Renal cortex interstitium (tissue), 11 donors: ENCODE results near the gene HOXB4. TPM values are rescaled to one million over a fixed set of nuclear protein-coding genes. Genes with fewer than 3 reads are reported as not detected.

Experiments used
- DNase-seq, 11 donors: peaks; one replicate each; pipeline ENCODE4 v3.0.0-alpha.2; 2013; ENCODE audit warnings: low read depth in 9 of 11, low spot score in 4 of 11; ENCODE audit errors: extremely low read depth in 1 of 11
- polyA plus RNA-seq, 3 donors: library from polyadenylated mRNA; unstranded; fragments of 120-200 nt; gene quantifications; one replicate each; pipeline ENCODE4 v1.2.1, GENCODE V29; 2013; ENCODE audit not compliant: insufficient read length in 3 of 3

Gene HOXB4
- polyA plus RNA-seq, 3 donors, result 12.3 to 26.4 (median 15.6) TPM

DNA sequence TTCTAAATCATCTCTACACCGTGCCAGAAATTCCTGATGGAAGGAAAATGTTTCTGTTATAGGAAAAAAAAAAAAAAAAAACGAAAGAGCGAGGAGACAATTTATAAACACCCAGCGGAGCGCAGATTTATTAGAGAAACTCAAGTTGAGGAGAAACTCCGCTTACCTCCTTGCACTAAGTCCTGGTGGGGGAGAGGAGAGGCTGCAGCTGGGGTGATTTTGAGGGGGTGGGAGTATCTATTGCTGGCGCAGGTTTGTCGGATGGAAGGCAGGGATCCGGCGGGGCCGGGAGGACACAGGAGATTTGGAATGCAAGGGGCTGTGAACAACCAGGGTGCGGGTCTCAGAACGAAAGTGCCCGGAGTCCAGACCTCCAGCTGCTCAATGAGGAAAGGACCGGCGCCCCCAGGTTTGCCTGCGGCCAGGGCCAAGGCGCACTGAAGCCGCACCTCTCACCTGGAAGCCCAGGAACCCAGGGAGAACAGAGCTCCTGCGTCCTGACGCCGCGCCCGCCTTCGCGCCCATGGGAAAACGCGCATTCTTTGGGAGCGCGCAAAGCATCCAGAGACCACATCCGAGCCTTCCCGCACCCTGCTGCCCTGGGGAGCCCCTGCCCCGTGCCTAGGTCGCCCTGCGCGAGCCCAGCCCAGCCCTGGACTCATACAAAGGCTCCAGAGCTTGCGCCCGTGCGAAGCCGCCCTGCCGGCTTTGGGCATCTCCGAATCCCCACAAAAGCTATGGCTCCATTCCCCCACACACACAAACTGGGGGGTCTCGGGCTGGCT, 39.5 kb upstream of the HOXB4 start:
- peak in 2 of 11 donors; percentile 27 to 38 for DNase-seq

DNA sequence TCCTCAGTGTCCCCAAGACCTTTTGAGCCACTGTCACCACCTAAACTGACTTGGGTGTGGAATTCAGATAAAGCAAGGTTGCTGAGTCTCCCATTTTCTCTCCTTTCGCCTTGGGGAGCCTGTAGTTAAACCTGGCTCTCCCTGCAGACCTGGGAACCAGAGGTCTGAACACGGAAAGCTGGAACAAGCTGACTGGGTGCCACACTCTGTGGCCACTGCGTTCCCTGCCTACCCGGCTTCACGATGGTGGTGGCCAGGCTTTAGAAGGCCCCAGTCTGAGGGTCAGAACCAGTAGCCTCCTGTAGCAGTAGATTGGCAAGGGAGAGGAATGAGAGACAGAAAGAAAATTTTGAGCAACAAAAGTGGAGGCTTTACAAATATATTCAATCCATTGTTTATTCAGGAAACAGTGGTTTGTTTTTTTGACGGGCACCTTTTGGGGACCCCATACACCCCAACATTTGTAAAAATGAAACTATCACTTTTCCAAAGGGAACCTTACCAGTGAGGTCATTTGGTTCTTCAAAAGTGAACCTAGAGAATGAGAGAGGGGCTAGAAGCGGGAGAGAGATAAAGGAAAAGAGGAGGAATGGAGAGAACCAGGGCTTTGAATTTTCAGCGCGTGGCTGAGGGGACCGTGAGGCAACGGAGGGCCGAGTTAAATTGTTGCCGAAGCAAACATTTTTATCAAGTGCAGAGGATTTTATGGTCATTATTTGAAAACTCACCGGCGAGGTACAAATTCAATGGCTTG, 38.7 kb upstream of the HOXB4 start:
- peak in 2 of 11 donors; percentile 15 to 42 for DNase-seq

DNA sequence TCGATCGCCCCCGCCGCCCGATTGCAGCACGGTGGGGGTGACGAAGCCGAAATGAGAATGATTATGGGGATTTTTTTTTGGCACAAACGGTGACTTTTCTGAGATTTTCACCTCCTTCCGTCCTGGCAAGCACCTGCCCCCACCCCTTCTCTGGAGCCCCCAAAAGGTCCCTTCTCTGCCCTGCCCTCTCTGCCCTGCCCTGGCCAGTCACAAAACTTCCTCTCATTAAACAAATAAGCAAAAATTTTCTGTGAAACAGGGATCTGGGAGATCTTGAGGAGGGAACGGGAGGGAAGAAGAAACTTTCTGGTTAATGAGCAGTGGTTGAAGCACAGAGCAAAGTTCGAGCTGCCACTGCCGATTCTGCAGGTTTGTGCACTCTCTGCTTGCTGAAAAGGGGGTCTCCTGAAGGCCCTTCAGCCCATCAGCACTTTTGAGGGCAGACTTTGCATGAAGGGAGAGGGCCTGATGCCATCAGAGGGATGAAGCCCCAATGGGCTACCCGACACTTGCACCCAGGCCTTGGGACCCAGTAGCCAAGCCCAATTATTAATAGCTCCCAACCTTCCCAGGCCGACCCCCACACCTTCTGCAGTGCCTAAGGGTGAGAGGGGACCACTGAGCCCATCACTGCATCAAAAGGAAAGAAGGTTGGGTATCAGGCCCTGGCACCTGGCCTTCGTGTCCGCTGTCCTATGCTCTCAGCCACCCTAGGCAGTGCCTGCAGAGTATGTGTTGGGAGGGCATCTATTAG, 38.0 kb upstream of the HOXB4 start:
- peak in 2 of 11 donors; percentile 25 to 27 for DNase-seq

DNA sequence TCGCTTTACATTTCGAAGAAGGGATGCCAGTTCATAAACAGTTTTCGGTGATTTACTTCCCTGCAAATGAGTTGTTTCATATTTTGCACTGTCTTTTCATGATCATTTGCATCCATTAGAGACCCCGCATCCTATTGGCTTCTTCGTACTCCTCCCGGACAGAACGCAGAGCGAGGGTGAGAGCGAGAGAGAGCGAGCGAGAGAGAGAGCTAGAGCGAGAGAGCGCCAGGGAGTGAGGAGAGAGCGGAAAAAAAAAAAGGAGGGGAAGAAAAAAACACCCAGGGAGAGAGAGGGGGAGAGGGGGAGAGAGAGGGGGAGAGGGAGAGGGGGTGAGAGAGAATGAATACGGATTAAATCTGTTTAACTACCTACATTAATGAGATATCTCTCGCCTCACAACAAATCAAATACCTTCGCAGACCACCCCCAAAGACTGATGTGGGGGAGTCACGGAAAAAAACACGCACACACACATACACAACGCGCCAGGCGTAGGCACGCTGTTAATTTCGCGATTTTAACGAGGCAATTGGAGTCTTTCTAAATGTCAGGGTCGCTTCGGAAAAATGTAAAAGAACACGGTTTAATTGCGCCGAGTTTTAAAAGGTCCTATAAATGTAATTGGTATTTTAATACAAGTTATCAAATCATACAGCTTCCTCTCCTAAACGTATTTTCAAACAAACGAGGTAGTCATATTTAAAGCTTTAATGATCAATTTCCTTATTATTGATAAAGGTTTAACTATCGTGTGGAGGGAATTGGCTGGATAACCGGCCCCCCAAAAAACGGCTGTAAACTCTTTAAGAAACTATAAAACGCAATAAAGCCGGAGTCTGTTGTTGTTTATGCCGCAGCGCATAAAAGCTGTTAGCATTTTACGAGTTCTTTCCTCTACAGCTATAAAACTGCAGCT, 37.2 kb upstream of the HOXB4 start, which contains the start of gene HOXB8:
TSS of gene HOXB8 (minus strand) at position 246 of the 916 bp plus-strand sequence. CDS start 588 bp downstream, outside the sequence.
- peak in 3 of 11 donors; percentile 58 to 63 (median 58) for DNase-seq

DNA sequence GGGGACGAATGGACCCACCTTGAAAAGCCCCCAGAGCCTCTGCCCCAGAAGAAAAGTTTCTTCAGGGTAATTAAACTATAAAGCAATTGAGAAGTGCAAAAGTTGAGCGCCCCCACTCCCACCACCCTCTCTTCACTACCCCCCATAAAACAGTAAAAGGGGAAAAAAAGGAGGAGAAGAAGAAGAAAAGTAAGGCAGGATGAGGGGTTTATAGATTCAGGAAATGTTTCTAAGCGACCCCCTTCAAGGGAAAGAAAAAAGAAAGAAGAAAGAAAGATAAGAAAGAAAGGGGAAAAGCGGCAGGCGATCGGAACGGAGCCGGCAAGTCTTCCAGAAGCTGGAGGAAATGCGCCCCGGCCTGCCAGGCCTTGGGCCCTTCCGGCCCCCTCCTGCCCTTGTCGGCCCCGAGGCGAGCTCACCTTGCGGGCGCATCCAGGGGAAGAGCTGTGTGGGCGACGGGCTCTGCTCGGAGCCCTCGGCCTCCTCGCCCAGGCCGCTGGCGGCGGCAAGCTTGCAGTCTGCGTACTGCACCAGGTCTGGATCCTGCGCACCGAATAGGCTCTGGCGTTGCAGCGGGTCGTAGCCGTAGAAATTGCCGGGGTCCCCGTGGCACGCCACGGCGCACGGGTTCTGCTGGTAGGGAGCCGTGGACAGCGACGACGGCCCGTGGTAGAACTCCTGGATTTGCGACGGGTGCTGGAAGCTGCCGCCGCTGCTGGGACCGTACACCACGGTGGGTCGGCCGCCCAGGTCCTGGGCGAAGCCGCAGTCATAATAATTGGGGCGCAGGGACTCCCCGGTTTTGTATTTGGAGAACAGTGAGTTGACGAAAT, 35.9 kb upstream of the HOXB4 start:
- DNase-seq, result peak in 1 of 11 donors; percentile 31

DNA sequence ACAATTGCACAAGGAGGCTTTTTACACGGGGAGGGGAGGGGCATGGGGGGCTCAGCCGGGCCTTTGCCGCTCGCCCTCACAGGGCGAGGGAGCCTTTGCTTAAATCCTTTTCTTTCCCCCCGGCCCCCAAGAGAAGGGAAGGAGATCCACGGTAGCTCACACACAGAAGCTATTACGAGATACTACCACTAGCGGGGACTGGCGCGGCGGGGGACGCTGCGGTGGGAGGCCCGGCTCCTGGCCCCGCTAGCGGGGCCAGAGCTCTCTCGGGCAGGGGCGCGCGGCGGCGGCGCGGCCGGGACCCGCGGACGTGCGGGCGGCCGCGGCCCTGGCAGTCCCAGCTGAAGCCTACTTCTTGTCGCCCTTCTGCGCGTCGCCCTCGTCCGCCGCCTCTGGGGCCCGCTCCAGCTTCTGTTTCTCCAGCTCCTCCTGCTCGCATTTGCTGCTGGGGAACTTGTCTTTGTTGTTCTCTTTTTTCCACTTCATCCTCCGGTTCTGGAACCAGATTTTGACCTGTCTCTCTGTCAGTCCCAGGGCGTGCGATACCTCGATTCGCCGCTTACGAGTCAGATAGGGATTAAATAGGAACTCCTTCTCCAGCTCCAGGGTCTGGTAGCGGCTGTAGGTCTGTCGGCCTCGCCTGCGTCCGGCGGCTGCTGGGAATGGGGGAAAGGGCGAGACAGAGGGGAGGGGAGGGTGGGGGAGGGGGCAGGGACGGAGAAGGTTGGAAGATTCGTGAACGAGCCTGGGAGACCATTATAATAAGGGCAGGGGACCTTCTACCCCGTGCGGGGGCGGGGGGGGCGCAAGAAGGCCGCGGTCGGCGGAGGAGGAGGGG, 34.9 kb upstream of the HOXB4 start:
- peak in 1 of 11 donors; percentile 40 for DNase-seq

DNA sequence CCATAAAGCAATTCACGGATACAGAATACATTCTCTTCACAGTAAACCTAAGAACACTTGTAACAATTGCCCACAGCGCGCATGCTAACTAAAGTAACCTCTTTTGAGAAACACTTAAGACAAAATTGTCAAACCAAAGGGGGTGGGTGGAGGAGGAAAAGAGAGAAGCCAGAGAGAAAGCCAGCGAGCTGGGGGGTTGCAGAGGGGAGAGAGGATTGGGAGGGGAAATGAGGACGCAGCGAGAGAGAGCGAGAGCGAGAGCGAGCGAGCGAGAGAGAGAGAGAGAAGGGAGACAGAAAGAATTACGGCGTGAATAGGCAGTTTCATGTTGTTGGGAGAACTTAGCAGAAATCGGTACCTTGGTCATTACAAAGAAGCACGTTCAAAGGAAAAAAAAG, 34.3 kb upstream of the HOXB4 start:
- DNase-seq, result no peak

DNA sequence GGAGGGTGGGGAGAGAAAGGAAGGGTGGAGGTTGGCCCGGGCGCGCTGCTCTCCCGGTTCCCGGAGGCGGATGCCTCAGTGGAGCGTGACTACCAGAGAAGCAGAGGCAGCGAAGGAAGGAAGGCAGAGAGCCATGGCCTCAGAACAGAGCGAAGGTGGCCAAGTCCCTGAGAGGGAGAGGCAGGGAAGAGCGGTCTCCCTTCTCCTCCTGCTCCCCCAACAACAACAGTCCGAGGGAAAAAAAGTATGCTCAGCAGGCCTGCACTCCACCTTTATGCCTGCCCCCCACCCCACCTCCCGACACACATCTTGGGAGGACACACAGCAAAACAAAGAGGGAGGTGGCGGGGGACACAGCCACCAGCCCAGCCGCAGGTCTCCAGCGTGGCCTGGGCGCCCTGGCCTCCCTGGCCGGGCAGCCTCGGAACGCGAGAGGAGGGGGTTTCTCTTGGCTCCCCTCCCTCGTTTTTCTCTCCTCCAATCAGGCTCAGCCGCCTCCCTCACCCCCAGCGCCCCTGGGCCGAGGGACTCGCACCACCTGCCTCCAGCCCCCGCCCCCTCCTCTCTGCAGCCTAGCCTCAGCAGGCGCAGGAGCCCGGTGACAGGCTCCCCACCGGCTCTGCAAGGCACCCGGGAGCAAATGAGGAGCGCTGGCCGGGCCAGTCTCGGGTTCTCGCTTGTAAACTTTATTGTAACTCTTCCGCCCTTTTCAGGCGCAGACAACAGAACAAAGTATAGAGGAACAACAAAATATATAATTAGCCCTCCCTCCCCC, 33.7 kb upstream of the HOXB4 start:
- DNase-seq, result peak in 4 of 11 donors; percentile 81 to 90 (median 86)

DNA sequence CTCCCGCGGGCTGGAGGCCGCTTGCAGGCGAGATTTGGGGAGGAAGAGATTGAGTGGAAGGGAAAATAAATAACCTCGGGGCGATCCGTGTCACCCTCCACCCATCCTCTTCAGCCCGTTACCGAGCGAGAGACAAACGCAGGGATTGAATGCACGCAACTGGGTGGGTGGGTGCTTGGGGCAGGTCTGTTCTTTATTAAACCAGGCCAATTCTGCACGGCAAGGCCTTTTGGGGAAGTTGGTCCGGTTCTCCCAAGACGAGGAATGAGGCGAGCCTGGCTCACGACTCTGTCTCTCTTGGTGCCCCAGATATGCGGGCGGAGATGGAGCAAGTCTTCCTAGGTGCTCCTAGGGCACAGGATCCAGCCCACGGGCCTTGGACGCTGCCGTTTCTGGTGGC, 33.1 kb upstream of the HOXB4 start:
- no peak for DNase-seq

DNA sequence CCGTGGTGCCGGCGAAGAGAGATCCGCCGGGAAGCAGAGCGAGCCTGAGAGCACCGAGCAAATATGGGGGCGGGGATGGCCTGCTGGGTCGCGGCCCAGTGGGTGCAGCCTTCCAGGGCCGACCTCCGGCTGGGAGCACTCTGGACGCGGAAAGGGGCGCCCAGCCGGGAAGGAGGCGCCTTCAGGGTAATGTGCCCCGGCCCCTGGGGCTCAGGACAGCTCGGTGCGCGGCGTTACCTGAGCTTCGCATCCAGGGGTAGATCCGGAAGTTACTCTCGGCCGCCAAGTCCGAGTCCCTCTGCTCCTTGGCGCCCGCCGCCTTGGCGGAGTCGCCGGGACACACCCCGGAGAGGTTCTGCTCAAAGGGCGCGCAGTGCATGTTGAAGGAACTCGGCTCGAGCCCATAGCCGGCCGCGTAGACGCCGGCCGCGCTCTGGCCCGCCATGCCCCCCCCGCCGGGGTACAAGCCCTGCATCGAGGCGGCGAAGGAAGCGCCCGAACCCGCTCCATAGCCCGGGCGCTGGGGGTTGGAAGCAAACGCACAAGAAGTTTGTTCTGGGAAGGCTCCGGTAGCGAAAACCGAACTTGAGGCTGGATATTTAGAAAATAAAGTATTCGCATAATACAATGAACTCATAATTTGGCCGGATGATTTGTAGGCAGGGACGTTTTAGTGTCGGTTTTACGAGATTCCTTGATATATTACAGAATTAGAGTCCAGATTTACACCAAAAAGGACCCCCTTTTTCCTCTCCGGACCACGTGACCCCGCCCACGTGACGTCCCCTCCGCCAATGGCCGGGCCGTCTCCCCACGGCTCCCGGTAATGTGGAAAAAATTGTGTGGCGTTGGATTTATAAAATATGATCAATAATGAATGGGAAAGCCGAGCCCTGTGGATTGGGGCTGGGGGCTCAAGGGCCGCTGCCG, 32.4 kb upstream of the HOXB4 start, which contains the start of gene HOXB7:
TSS of gene HOXB7 (minus strand) at position 736 of the 930 bp plus-strand sequence. CDS start at position 637, 99 bp downstream.
- DNase-seq, result peak in 1 of 11 donors; percentile 77

DNA sequence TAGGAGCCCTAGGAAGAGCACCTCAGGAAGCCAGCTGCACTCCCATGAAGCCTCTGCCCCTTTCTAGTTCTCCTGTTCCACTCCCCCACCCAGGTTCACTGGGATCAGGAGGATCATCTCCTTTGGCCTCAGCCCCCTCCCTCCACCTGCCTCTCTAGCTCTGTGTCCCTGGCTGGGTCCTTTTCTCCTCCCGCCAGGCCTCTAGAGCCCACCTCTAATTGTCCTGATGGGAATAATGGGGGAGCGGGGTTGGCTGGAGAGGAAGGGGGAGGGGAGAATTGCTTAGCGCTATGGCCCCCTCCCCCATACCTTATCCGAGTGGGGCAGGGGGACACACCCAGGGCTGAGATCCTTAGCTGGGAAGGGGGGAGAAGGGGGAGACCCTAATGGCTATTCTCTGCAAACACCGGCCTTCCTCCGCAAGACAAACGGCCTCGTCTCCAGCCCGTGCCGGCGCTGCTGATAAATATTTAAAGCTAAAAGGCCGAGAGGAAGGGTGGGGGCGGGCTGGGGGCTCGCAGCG, 31.7 kb upstream of the HOXB4 start:
- DNase-seq, result no peak

DNA sequence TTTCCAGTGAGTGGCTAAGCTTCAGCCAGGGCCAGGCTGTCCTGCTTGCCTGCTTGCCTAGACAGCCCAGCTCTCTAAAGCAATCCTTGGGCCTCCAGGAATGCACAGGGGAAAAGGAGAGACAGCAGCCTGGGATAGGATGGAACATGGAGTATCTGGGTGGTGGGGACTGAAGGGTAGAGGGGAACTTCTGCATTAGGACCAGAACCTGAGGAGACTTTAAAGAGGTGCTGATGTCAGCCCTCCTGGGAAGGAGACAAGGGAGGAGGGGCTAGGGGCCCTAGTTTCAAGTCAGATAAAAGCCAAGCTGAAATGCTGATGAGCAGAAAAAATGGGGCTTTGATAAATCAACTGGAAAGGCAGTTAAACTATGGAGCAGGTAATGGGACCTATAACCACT, 30.9 kb upstream of the HOXB4 start:
- DNase-seq, result no peak

DNA sequence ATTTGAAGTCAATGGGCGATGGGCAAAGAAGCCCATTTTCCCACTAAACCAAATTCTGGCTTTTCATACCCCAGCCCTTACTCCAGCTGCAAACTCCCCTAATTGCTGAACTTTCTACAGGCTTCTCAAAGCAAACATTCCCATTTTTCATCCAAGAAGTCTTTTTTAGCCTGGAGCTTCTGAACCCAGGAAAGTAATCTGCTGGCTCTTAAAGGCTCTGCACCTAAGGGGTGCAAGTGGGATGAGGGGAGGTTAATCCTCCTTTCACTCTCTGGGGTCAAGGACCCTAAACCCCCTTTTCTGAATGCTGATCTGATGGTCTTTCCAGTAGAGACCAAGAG, 30.3 kb upstream of the HOXB4 start:
- no peak for DNase-seq

DNA sequence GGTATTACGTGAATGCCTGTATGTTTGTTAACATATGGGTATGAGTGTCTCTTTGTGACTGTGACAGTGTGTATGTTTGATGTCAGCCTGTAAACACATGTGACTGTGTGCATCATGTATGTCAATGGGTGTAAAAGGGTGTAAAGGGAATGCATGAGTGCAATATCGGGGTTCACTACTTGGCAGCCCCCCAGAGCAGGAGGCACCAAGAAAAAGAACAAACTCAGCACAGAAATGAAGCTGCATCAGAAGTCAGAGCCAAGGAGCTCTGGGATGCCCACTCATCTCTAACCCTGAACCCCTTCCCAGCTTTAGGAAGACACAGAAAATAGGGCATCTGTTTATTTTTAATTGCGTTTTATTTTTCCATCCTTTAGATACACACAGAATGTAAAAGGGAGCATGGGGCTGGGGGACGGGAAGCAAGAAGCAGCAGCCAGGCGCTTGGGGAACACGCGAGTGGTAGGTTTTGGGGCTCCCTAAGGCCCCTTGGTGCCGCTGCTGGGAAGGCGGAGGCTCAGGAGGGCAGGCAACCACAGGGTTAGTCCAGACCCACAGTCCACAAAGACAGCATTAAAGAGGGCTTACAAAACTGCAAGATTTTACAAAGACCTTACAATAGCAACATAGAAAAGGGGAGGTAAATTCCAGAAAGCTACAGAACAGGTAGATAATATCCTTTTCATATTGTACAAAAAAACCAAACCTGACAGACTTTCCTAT, 28.9 kb upstream of the HOXB4 start:
- DNase-seq, result no peak
